ENCODE results near the gene ENC1.

DNA sequence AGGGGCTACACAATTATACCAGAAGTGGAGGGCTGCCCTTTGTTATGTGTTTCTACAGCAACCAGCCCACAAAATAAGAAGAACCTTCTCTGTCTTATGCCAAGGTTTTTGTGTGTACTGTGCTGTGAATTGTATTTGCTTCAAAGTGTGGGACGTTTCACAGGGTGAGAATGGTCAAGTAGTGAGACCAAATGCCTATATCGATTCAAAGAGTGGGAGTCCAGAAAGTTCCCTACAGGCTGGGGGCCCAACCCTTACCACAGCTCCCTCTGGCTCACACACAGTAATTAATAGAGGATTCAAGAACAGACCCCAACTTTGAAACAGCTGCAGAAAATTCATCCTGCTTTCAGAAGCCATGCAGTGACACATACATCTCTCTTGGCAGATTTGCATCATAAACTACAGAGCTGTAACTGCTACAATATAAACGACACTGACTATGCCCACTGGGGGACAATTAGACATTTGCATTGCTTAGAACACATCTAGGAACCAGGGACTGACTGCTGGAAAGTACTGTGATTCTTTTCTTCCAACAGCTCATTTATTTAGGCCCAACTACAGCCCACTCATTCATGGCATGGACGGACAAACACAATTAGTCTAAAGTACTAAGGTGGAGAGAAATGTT lies 12.8 kb downstream of the ENC1 start:
- TF ChIP-seq POLR2A (IDR thresholded peaks at IDR 0.05) (no peak), CTCF (IDR thresholded peaks at IDR 0.05) (no peak)
